Heart left ventricle (tissue), 16 donors: ENCODE data around the gene ZBTB22. TPM values are rescaled to one million over a fixed set of nuclear protein-coding genes. Genes with fewer than 3 reads are reported as not detected.

Experiments used
- ATAC-seq, 4 donors: fragments of 200-7000 bp; cut with Tn5 transposase; one replicate each; pipeline ENCODE4 v1.9.1; 2020 to 2022; ENCODE audit warnings: moderate library complexity in 4 of 4, mild to moderate bottlenecking in 3 of 4, moderate number of reproducible peaks in 1 of 4
- DNase-seq, 5 donors: peaks; one replicate each; pipeline ENCODE4 v3.0.0-alpha.2; 2020
- H3K27ac ChIP-seq, 12 donors: fragments of 200-600 bp; sonication (generic) in 4 of 12; one replicate each; pipeline versions ENCODE4 v1.5.0 to v1.8.0; 2016 to 2022; ENCODE audit warnings: mild to moderate bottlenecking in 2 of 12
- H3K27me3 ChIP-seq, 9 donors: fragments of 200-600 bp; sonication (generic) in 2 of 9; one replicate each; pipeline versions ENCODE4 v1.5.1 to v1.8.0; 2016 to 2022; ENCODE audit warnings: mild to moderate bottlenecking in 3 of 9
- H3K36me3 ChIP-seq, 9 donors: fragments of 200-600 bp; sonication (generic) in 2 of 9; one replicate each; pipeline versions ENCODE4 v1.5.0 to v1.8.0; 2018 to 2022; ENCODE audit warnings: mild to moderate bottlenecking in 2 of 9
- H3K4me1 ChIP-seq, 12 donors: fragments of 200-600 bp; sonication (generic) in 4 of 12; one replicate each; pipeline versions ENCODE4 v1.5.0 to v1.8.0; 2016 to 2022; ENCODE audit warnings: mild to moderate bottlenecking in 3 of 12
- H3K4me3 ChIP-seq, 12 donors: fragments of 200-600 bp; sonication (generic) in 4 of 12; one replicate each; pipeline versions ENCODE4 v1.5.0 to v1.8.0; 2017 to 2022; ENCODE audit warnings: mild to moderate bottlenecking in 9 of 12, moderate library complexity in 4 of 12
- H3K9me3 ChIP-seq, 12 donors: fragments of 200-600 bp; sonication (generic) in 4 of 12; one replicate each; pipeline versions ENCODE4 v1.5.0 to v1.8.0; 2016 to 2022; ENCODE audit warnings: mild to moderate bottlenecking in 1 of 12
- POLR2A ChIP-seq, 2 donors: fragments of 450-650 bp; IDR thresholded peaks; one replicate each; pipeline ENCODE4 v1.6.1; 2017; ENCODE audit warnings: antibody characterized with exemption in 2 of 2, mild to moderate bottlenecking in 2 of 2, moderate library complexity in 2 of 2
- WGBS, 4 donors: extraction: QIAGEN DNeasy Blood & Tissue Kit in 2 of 4; methylation state at CpG; one replicate each; pipeline versions ENCODE4 v1.1.5 to v1.1.7; 2013 to 2018; 5-methylcytosine and 5-hydroxymethylcytosine counted together
- intact Hi-C, 10 donors: fragments of 100-400 bp; cut with DNase I; formaldehyde crosslinking; loops; one replicate each; pipeline versions ENCODE4 v1.11.1 to v1.14.2; 2022
- polyA plus RNA-seq, 2 donors: library from polyadenylated mRNA; stranded (reverse); fragments of 200-250 nt; gene quantifications; one replicate each; pipeline ENCODE4 v1.2.3, GENCODE V29; 2013
- total RNA-seq, 9 donors: library from RNA; depleted of rRNA in 2 of 9; stranded (reverse); fragments of >200 nt in 2 of 9; fragmentation: NEBNext Ultra II Directional in 3 of 9; extraction: Animal tissue kit (Norgen Biotek cat#: 25700) in 3 of 9; gene quantifications; one replicate each; pipeline versions ENCODE4 v1.1.0 to v1.2.4, GENCODE V29; 2016 to 2023
- TF ChIP-seq, protein P1 (sequence below), 12 donors: fragments of 200-600 bp; sonication (generic) in 4 of 12; IDR thresholded peaks; one replicate each; pipeline versions ENCODE4 v1.5.0 to v1.8.0; 2018 to 2022; ENCODE audit warnings: antibody characterized with exemption in 12 of 12, mild to moderate bottlenecking in 5 of 12
- donor health status: ischemic (EF 13 %, LVEDD 7.1; RV severe dilation, severe dysfunction).
- donor health status: healthy with polysubstance abuse.
- donor health status: DM: no; HTN: yes; CAD: no.
- donor health status: DM: no; HTN: no; CAD: no.
- donor health status: ischemic (EF 25% LVEDD 6.9; RV normal size, moderate dysfunction).
- donor health status: ischemic (EF 25% LVEDD 5.7; RV mildly dilated, moderate dysfunction).
- donor health status: healthy.
- donor health status: DM: yes; HTN: yes; CAD: no.
- donor health status: ischemic (EF 35%, LVEDD 5.7; RV mildly dilated, moderate dysfunction).
- donor health status: nonischemic (EF 11% LVEDD 7.7; RV severe dilation, severe dysfunction).
- donor health status: DM: yes; HTN: yes; CAD: no.
- donor health status: PGD.
- donor health status: ischemic (EF 29% LVEDD 5.4; RV normal size, mild dysfunction).
- donor health status: nonischemic (EF 23%, LVEDD 6.1; RV moderate dilation, normal function).

The ZBTB22 gene
- total and polyA plus RNA-seq, 11 donors: 7.5 to 22.1 (median 14.0) TPM

DNA sequence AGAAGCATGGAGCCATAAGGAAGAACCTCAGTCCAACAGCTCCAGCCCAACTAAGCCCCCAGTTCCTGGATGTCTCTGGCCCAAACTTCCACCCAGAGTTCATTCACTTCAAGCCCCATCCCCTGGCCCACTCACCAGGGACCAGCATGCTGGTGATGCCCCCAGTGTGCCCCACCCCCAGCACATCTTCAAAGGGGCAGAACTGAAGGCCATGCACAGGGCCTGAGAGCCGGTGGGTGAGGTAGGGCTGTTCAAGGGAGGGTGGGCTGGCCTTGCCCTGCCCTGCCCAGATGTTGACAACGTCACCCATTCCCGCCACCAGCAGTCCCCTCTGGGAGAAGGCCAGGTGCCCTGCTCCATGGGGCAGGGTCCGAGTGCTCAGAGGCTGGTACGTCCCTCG, 37.0 kb downstream of the ZBTB22 start:
- Histone ChIP-seq H3K4me3 (no peak overlapping the region), H3K4me1 (peaks cover 0 to 42% (median 20%) of the 10 kb centered on the region in 12 donors), H3K36me3 (peaks cover 0 to 85% (median 59%) of the 10 kb centered on the region in 9 donors), H3K9me3 (no peaks in the 10 kb centered on the region), H3K27me3 (no peaks in the 10 kb centered on the region), H3K27ac (no peak overlapping the region)
- intact Hi-C loops: no loop called here
- no peak for DNase-seq
- TF ChIP-seq, protein P1, sequence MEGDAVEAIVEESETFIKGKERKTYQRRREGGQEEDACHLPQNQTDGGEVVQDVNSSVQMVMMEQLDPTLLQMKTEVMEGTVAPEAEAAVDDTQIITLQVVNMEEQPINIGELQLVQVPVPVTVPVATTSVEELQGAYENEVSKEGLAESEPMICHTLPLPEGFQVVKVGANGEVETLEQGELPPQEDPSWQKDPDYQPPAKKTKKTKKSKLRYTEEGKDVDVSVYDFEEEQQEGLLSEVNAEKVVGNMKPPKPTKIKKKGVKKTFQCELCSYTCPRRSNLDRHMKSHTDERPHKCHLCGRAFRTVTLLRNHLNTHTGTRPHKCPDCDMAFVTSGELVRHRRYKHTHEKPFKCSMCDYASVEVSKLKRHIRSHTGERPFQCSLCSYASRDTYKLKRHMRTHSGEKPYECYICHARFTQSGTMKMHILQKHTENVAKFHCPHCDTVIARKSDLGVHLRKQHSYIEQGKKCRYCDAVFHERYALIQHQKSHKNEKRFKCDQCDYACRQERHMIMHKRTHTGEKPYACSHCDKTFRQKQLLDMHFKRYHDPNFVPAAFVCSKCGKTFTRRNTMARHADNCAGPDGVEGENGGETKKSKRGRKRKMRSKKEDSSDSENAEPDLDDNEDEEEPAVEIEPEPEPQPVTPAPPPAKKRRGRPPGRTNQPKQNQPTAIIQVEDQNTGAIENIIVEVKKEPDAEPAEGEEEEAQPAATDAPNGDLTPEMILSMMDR (IDR thresholded peaks at IDR 0.05): no peak
- TF ChIP-seq POLR2A (IDR thresholded peaks at IDR 0.05): no peak
- ATAC-seq: no peak
- 90 to 94% (median 92%) methylated on average over 5 to 6 of the region's 6 CpGs for WGBS, 4 donors

DNA sequence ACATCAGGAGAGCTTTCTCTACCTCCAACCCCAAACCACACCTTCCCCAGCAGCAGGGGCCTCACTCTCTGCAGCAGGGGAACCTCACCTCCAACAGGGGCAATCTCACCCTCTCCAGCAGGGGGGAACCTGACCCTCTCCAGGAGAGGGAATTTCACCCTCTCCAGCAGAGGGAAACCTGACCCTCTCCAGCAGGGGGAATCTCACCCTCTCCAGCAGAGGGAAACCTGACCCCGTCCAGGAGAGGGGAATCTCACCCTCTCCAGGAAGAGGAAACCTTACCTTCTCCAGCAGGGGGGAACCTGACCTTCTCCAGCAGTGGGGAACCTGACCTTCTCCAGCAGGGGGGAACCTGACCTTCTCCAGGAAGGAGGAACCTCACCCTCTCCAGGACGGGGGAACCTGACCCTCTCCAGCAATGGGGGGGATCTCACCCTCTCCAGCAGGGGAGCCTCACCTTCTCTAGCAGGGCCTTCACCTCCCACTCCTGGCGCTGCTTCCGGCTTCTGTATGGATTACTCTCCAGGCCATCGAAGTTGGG, 37.5 kb downstream of the ZBTB22 start:
- Histone ChIP-seq H3K27ac (peak overlapping the region in 1 of 12 donors; percentile 98), H3K4me3 (no peak overlapping the region), H3K36me3 (peaks cover 0 to 85% (median 59%) of the 10 kb centered on the region in 9 donors), H3K27me3 (no peaks in the 10 kb centered on the region), H3K4me1 (peaks cover 0 to 47% (median 23%) of the 10 kb centered on the region in 12 donors), H3K9me3 (no peaks in the 10 kb centered on the region)
- DNase-seq (no peak), ATAC-seq (peak in 1 of 4 donors; percentile 27)
- intact Hi-C loops: loop anchor here in 1 of 10 donors (5.0 kb wide), 1 partner anchor 32 kb away; the partner anchor contains the start of gene TAPBP
- no peak for TF ChIP-seq POLR2A (IDR thresholded peaks at IDR 0.05)
- TF ChIP-seq, protein P1 (IDR thresholded peaks at IDR 0.05): peak in 5 of 12 donors; percentile 16 to 45 (median 21)
- 56 to 61% (median 59%) methylated on average over 5 of the region's 5 CpGs for WGBS, 4 donors

DNA sequence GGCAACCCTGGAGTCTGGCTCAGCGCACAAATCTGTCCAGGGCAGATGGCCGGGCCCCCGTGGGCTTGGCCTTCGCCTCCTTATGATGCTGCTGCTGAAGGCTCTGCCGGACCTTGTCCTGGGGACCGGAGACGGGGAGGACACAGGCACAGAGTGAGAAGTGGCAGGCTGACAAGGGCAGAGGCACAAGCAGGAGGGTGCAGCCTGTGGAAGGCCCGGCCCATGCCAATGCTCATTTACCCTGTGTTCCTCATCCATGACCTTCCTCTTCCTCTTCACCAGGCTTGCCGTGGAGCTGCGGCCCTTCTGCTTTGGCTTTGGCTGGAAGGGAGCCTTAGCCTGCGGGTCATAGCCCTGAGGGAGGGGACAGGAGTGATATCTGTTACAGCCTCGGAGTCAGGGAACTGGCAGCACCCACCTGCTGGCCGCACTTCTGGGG, 38.3 kb downstream of the ZBTB22 start:
- no peaks in the 10 kb centered on the region for H3K27me3 ChIP-seq
- peaks cover 0 to 85% (median 59%) of the 10 kb centered on the region in 9 donors for H3K36me3 ChIP-seq
- ATAC-seq (no peak), DNase-seq (no peak)
- no peaks in the 10 kb centered on the region for H3K9me3 ChIP-seq
- H3K4me1 ChIP-seq: peaks cover 0 to 54% (median 30%) of the 10 kb centered on the region in 12 donors
- intact Hi-C loops: loop anchor here in 1 of 10 donors (5.0 kb wide), 1 partner anchor 33 kb away; the partner anchor contains the start of gene TAPBP
- peak overlapping the region in 1 of 12 donors; percentile 98 for H3K27ac ChIP-seq
- no peak for TF ChIP-seq POLR2A (IDR thresholded peaks at IDR 0.05)
- TF ChIP-seq, protein P1 (IDR thresholded peaks at IDR 0.05): no peak
- 71 to 81% (median 77%) methylated on average over 8 to 13 of the region's 13 CpGs for WGBS, 4 donors
- H3K4me3 ChIP-seq: no peak overlapping the region

DNA sequence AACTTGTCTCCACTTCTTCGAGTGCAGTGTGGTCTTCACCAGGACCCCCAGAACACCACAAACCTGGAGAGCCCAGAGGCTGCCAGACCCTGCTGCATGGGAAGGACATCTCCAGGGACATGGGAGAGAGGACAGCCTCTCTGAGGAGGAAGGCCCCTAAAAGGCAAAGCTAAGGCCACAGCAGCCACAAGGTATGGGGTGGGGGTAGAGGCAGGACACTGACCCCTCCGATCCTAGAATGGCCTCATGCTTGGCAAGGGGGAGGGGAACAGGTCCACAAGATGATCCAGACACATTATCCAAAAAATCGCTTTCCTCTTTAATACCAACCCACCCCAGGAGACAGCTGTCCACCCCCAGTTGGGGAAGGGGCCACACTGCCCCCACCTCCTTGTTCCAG, 38.7 kb downstream of the ZBTB22 start:
- no peak for ATAC-seq

More for the DNA sequence above, 38.7 kb downstream of the ZBTB22 start:
- H3K36me3 ChIP-seq: peaks cover 0 to 85% (median 60%) of the 10 kb centered on the region in 9 donors
- peak overlapping the region in 1 of 12 donors; percentile 87 for H3K4me3 ChIP-seq
- peak overlapping the region in 1 of 12 donors; percentile 98 for H3K27ac ChIP-seq
- 89 to 95% (median 92%) methylated on average over 3 of the region's 3 CpGs for WGBS, 4 donors
- H3K9me3 ChIP-seq: no peaks in the 10 kb centered on the region
- peaks cover 0 to 59% (median 34%) of the 10 kb centered on the region in 12 donors for H3K4me1 ChIP-seq
- intact Hi-C loops: loop anchor here in 1 of 10 donors (5.0 kb wide), 1 partner anchor 33 kb away; the partner anchor contains the start of gene TAPBP
- no peak for DNase-seq
- no peaks in the 10 kb centered on the region for H3K27me3 ChIP-seq
- TF ChIP-seq POLR2A (IDR thresholded peaks at IDR 0.05): no peak
- TF ChIP-seq, protein P1 (IDR thresholded peaks at IDR 0.05): no peak
